CD4-positive, alpha-beta T cell (primary cell): ENCODE data around the gene KLC3. TPM values are rescaled to one million over a fixed set of nuclear protein-coding genes. Genes with fewer than 3 reads are reported as not detected.

Experiments
- ATAC-seq: fragments of 200-7000 bp; cut with Tn5 transposase; one replicate; pipeline ENCODE4 v1.10.0; 2022; ENCODE audit warnings: mild to moderate bottlenecking; ENCODE audit not compliant: poor library complexity
- CTCF ChIA-PET: fragments of 350-600 bp; sonication (Branson Sonifier 250); formaldehyde crosslinking; loops from one replicate; lab custom pipeline; 2021; ENCODE audit warnings: antibody characterized with exemption, inconsistent platforms; lab: Charles Lee
- POLR2A ChIA-PET: fragments of 350-600 bp; sonication (Branson Sonifier 250); formaldehyde crosslinking; loops from one replicate; lab custom pipeline; 2021; ENCODE audit warnings: antibody characterized with exemption, inconsistent platforms; lab: Charles Lee
- DNase-seq, 14 experiments: peaks; one replicate each; pipeline ENCODE4 v3.0.0-alpha.2; 2013 to 2020; ENCODE audit warnings: mixed read lengths in 2 of 14
- H3K27ac ChIP-seq, 2 donors: one replicate each; pipeline versions ENCODE4 v1.5.1 to v1.7.0; 2013; ENCODE audit warnings: low read length in 2 of 2, low read depth in 1 of 2, mild to moderate bottlenecking in 1 of 2
- H3K27me3 ChIP-seq, 2 experiments: 1 replicate in 1 of 2; 2 replicates in 1 of 2; pipeline versions ENCODE4 v1.6.1 to v1.7.0; 2013; ENCODE audit warnings: low read length in 2 of 2, control low read depth in 1 of 2, mild to moderate bottlenecking in 1 of 2, moderate library complexity in 1 of 2; ENCODE audit not compliant: insufficient read depth in 2 of 2, control insufficient read depth in 1 of 2
- H3K36me3 ChIP-seq: one replicate; pipeline ENCODE4 v1.6.1; 2013; ENCODE audit warnings: low read length, control low read depth; ENCODE audit not compliant: insufficient read depth
- H3K4me1 ChIP-seq: one replicate; pipeline ENCODE4 v1.6.1; 2013; ENCODE audit warnings: low read length, control low read depth; ENCODE audit not compliant: insufficient read depth
- H3K4me3 ChIP-seq: one replicate; pipeline ENCODE4 v1.5.1; 2013; ENCODE audit warnings: mild to moderate bottlenecking, low read length, moderate library complexity
- H3K9me3 ChIP-seq, 2 experiments: 1 replicate in 1 of 2; 2 replicates in 1 of 2; pipeline versions ENCODE4 v1.6.1 to v1.7.0; 2013; ENCODE audit warnings: low read length in 2 of 2, mild to moderate bottlenecking in 2 of 2, control low read depth in 1 of 2, moderate library complexity in 1 of 2; ENCODE audit not compliant: control insufficient read depth in 1 of 2, insufficient read depth in 1 of 2
- H3K27ac Mint-ChIP-seq: one replicate; pipeline ENCODE4 v1.8.0; 2020; ENCODE audit warnings: mixed read lengths
- H3K27me3 Mint-ChIP-seq: one replicate; pipeline ENCODE4 v1.8.0; 2021; ENCODE audit warnings: mixed read lengths
- H3K36me3 Mint-ChIP-seq: one replicate; pipeline ENCODE4 v1.8.0; 2021; ENCODE audit warnings: low read depth, mixed read lengths
- H3K4me1 Mint-ChIP-seq: one replicate; pipeline ENCODE4 v1.8.0; 2021; ENCODE audit warnings: low read depth, mixed read lengths
- H3K4me3 Mint-ChIP-seq: one replicate; pipeline ENCODE4 v1.8.0; 2020; ENCODE audit warnings: mild to moderate bottlenecking, mixed read lengths
- H3K9me3 Mint-ChIP-seq: one replicate; pipeline ENCODE4 v1.8.0; 2020; ENCODE audit warnings: mixed read lengths
- intact Hi-C, 2 experiments: fragments of 100-400 bp; cut with DNase I in 1 of 2; cut with micrococcal nuclease in 1 of 2; formaldehyde crosslinking; loops; one replicate each; pipeline versions ENCODE4 v1.15.1 to v1.9.0; 2023 to 2025; cut with DNase I, micrococcal nuclease
- total RNA-seq, 174 experiments: library from RNA in 2 of 174; stranded (reverse) in 2 of 174; gene quantifications; one replicate each; pipeline ENCODE4 v1.2.3 and lab custom pipeline; 2021 to 2026
- TF ChIP-seq, protein P1 (sequence below): fragments of 200-600 bp; IDR thresholded peaks from one replicate; pipeline ENCODE4 v1.8.0; 2022; ENCODE audit warnings: antibody characterized with exemption, mild to moderate bottlenecking

The KLC3 gene
- total RNA-seq, 2 experiments from 2014 or later, result not detected

- no peaks in the 10 kb centered on the region for H3K4me1 ChIP-seq
- no peak overlapping the region for H3K4me3 ChIP-seq
- no peaks in the 10 kb centered on the region for H3K4me1 Mint-ChIP-seq
- H3K36me3 Mint-ChIP-seq, result peaks cover 5% of the 10 kb centered on the region
- no peak overlapping the region for H3K4me3 Mint-ChIP-seq
- H3K9me3 ChIP-seq, result peaks cover 0 to 8% of the 10 kb centered on the region in 2 experiments
- ChIA-PET CTCF (no interaction called here), POLR2A (no interaction called here)
- TF ChIP-seq, protein P1, sequence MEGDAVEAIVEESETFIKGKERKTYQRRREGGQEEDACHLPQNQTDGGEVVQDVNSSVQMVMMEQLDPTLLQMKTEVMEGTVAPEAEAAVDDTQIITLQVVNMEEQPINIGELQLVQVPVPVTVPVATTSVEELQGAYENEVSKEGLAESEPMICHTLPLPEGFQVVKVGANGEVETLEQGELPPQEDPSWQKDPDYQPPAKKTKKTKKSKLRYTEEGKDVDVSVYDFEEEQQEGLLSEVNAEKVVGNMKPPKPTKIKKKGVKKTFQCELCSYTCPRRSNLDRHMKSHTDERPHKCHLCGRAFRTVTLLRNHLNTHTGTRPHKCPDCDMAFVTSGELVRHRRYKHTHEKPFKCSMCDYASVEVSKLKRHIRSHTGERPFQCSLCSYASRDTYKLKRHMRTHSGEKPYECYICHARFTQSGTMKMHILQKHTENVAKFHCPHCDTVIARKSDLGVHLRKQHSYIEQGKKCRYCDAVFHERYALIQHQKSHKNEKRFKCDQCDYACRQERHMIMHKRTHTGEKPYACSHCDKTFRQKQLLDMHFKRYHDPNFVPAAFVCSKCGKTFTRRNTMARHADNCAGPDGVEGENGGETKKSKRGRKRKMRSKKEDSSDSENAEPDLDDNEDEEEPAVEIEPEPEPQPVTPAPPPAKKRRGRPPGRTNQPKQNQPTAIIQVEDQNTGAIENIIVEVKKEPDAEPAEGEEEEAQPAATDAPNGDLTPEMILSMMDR, result no peak
- peaks cover 17 to 33% of the 10 kb centered on the region in 2 experiments for H3K27me3 ChIP-seq
- DNase-seq (no peak), ATAC-seq (no peak)
- H3K27ac ChIP-seq, result no peak overlapping the region
- H3K27me3 Mint-ChIP-seq, result peaks cover 25% of the 10 kb centered on the region
- peaks cover 4% of the 10 kb centered on the region for H3K36me3 ChIP-seq
- intact Hi-C loops, result no loop called here
- no peaks in the 10 kb centered on the region for H3K9me3 Mint-ChIP-seq
- H3K27ac Mint-ChIP-seq, result no peak overlapping the region
Observed at GRCh38 chr19:45346449-45346848, 5.9 kb downstream of the KLC3 start.

- Mint-ChIP-seq H3K27ac (no peak overlapping the region), H3K9me3 (no peaks in the 10 kb centered on the region), H3K4me3 (no peak overlapping the region), H3K36me3 (peaks cover 10% of the 10 kb centered on the region), H3K27me3 (peaks cover 25% of the 10 kb centered on the region), H3K4me1 (no peaks in the 10 kb centered on the region)
- Histone ChIP-seq H3K9me3 (peaks cover 0 to 8% of the 10 kb centered on the region in 2 experiments), H3K4me3 (no peak overlapping the region), H3K4me1 (no peaks in the 10 kb centered on the region), H3K27me3 (peaks cover 14 to 23% of the 10 kb centered on the region in 2 experiments), H3K27ac (no peak overlapping the region), H3K36me3 (peaks cover 10% of the 10 kb centered on the region)
- intact Hi-C loops, result no loop called here
- ChIA-PET POLR2A (no interaction called here), CTCF (no interaction called here)
- DNase-seq (no peak), ATAC-seq (no peak)
- TF ChIP-seq, protein P1, result no peak
Observed at GRCh38 chr19:45347570-45348366, 7.2 kb downstream of the KLC3 start.

- H3K4me3 Mint-ChIP-seq, result no peak overlapping the region
- no peaks in the 10 kb centered on the region for H3K9me3 Mint-ChIP-seq
- H3K4me3 ChIP-seq, result no peak overlapping the region
- CTCF ChIA-PET, result no interaction called here
- H3K4me1 ChIP-seq, result no peaks in the 10 kb centered on the region
- peaks cover 15% of the 10 kb centered on the region for H3K36me3 ChIP-seq
- no peak overlapping the region for H3K27ac ChIP-seq
- intact Hi-C loops, result no loop called here
- TF ChIP-seq, protein P1, result no peak
- H3K4me1 Mint-ChIP-seq, result no peaks in the 10 kb centered on the region
- peaks cover 0 to 8% of the 10 kb centered on the region in 2 experiments for H3K9me3 ChIP-seq
- peaks cover 22% of the 10 kb centered on the region for H3K27me3 Mint-ChIP-seq
- H3K36me3 Mint-ChIP-seq, result peaks cover 15% of the 10 kb centered on the region
- ATAC-seq, result no peak
- peak in 1 of 14 experiments; percentile 16 for DNase-seq
- POLR2A ChIA-PET, result no interaction called here
- peaks cover 11 to 23% of the 10 kb centered on the region in 2 experiments for H3K27me3 ChIP-seq
- no peak overlapping the region for H3K27ac Mint-ChIP-seq
Observed at GRCh38 chr19:45348367-45349125, 8.0 kb downstream of the KLC3 start.
